GM19324 (cell line): ENCODE results near the gene AOPEP.

Experiments used
- ATAC-seq: cut with Tn5 transposase; IDR thresholded peaks from one replicate; pipeline ENCODE4 v1.9.1; 2021; ENCODE audit warnings: mild to moderate bottlenecking, moderate library complexity; ENCODE audit not compliant: unreplicated experiment, low FRiP score

Gene AOPEP

GRCh38 chr9:94785215-94786169 lies 59.0 kb downstream of the AOPEP start:
- no peak for ATAC-seq

- no peak for ATAC-seq
Measured at GRCh38 chr9:94786586-94786985, 60.1 kb downstream of the AOPEP start.

GRCh38 chr9:94787266-94787665 lies 60.8 kb downstream of the AOPEP start:
- no peak for ATAC-seq

GRCh38 chr9:94788570-94789105 lies 62.1 kb downstream of the AOPEP start:
- no peak for ATAC-seq

- no peak for ATAC-seq
Measured at GRCh38 chr9:94791435-94791834, 64.9 kb downstream of the AOPEP start.

GRCh38 chr9:94792511-94792910 lies 66.0 kb downstream of the AOPEP start:
- ATAC-seq, result no peak

- no peak for ATAC-seq
Measured at GRCh38 chr9:94794476-94795167, 68.1 kb downstream of the AOPEP start.

GRCh38 chr9:94796687-94797086 lies 70.2 kb downstream of the AOPEP start:
- no peak for ATAC-seq

- no peak for ATAC-seq
Measured at GRCh38 chr9:94798201-94798600, 71.7 kb downstream of the AOPEP start.

- no peak for ATAC-seq
Measured at GRCh38 chr9:94798708-94799107, 72.2 kb downstream of the AOPEP start.

- no peak for ATAC-seq
Measured at GRCh38 chr9:94799578-94800264, 73.2 kb downstream of the AOPEP start.

- no peak for ATAC-seq
Measured at GRCh38 chr9:94800424-94801117, 74.1 kb downstream of the AOPEP start.

- no peak for ATAC-seq
Measured at GRCh38 chr9:94801234-94801633, 74.7 kb downstream of the AOPEP start.

GRCh38 chr9:94801681-94802080 lies 75.2 kb downstream of the AOPEP start:
- no peak for ATAC-seq

GRCh38 chr9:94802251-94802650 lies 75.8 kb downstream of the AOPEP start:
- ATAC-seq, result no peak

- ATAC-seq, result no peak
Measured at GRCh38 chr9:94802793-94803192, 76.3 kb downstream of the AOPEP start.

- no peak for ATAC-seq
Measured at GRCh38 chr9:94804316-94804715, 77.8 kb downstream of the AOPEP start.

- no peak for ATAC-seq
Measured at GRCh38 chr9:94805051-94805489, 78.6 kb downstream of the AOPEP start.

GRCh38 chr9:94805585-94805984 lies 79.1 kb downstream of the AOPEP start:
- ATAC-seq, result no peak

GRCh38 chr9:94806307-94806893 lies 79.9 kb downstream of the AOPEP start:
- no peak for ATAC-seq
